SK-N-SH (cell line): ENCODE data around the gene MORN3.

Experiments
- CTCF ChIP-seq: fragments of 200-600 bp; sonication (generic); IDR thresholded peaks from 2 replicates; pipeline ENCODE4 v1.6.1; 2017; ENCODE audit warnings: antibody characterized with exemption, mild to moderate bottlenecking, moderate library complexity
- POLR2AphosphoS5 ChIP-seq: IDR thresholded peaks from 2 replicates; pipeline ENCODE4 v1.6.1; 2012; ENCODE audit warnings: low read depth, low read length

GRCh38 chr12:121717041-121717699, 47.7 kb upstream of the MORN3 start:
- TF ChIP-seq POLR2AphosphoS5 = no peak
- no peak for TF ChIP-seq CTCF
